Liver (tissue), 3 donors: ENCODE measurements around the gene HYAL4.

ENCODE experiments used
- EGR1 ChIP-seq, 2 donors: IDR thresholded peaks; 2 replicates each; pipeline ENCODE4 v1.6.1; 2016 to 2018; ENCODE audit warnings: antibody characterized with exemption in 2 of 2, low read depth in 2 of 2
- TF ChIP-seq, protein P1 (sequence below): IDR thresholded peaks from 2 replicates; pipeline ENCODE4 v1.6.1; 2016; ENCODE audit warnings: antibody characterized with exemption
- TF ChIP-seq, protein P2 (sequence below): fragments of 150-350 bp; IDR thresholded peaks from 2 replicates; pipeline ENCODE4 v1.5.1; 2017; ENCODE audit warnings: improper control_type of control experiment, low read depth, low read length; ENCODE audit not compliant: missing input control
- TF ChIP-seq, protein P3 (sequence below): IDR thresholded peaks from 2 replicates; pipeline ENCODE4 v1.6.1; 2016; ENCODE audit warnings: antibody characterized with exemption
- donor health status: healthy.
- donor health status: healthy.

DNA sequence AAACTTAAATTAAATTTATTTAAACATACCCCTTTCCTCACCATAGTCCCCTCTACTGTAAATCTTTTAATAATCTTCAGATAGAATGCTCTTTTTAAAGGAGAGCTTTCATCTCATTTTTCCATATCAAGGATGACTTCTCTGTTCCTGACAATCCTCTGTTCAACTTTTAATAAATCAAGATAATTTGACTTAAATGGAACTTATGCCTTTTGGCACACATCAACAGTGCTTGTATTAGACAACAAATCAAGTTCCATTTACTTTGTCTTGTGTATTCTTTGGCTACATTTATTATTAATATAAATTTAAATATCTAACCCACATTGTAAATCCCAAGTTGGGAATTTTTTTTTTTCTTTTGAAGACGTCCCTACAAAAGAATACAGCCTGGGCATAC, 42.7 kb upstream of the HYAL4 start:
- TF ChIP-seq, protein P1, sequence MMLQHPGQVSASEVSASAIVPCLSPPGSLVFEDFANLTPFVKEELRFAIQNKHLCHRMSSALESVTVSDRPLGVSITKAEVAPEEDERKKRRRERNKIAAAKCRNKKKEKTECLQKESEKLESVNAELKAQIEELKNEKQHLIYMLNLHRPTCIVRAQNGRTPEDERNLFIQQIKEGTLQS, result no peak
- TF ChIP-seq, protein P2, sequence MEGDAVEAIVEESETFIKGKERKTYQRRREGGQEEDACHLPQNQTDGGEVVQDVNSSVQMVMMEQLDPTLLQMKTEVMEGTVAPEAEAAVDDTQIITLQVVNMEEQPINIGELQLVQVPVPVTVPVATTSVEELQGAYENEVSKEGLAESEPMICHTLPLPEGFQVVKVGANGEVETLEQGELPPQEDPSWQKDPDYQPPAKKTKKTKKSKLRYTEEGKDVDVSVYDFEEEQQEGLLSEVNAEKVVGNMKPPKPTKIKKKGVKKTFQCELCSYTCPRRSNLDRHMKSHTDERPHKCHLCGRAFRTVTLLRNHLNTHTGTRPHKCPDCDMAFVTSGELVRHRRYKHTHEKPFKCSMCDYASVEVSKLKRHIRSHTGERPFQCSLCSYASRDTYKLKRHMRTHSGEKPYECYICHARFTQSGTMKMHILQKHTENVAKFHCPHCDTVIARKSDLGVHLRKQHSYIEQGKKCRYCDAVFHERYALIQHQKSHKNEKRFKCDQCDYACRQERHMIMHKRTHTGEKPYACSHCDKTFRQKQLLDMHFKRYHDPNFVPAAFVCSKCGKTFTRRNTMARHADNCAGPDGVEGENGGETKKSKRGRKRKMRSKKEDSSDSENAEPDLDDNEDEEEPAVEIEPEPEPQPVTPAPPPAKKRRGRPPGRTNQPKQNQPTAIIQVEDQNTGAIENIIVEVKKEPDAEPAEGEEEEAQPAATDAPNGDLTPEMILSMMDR, result no peak
- TF ChIP-seq EGR1 (IDR thresholded peaks at IDR 0.05; ENCODE audit: low read depth in 2 of 2), result no peak
- TF ChIP-seq, protein P3, sequence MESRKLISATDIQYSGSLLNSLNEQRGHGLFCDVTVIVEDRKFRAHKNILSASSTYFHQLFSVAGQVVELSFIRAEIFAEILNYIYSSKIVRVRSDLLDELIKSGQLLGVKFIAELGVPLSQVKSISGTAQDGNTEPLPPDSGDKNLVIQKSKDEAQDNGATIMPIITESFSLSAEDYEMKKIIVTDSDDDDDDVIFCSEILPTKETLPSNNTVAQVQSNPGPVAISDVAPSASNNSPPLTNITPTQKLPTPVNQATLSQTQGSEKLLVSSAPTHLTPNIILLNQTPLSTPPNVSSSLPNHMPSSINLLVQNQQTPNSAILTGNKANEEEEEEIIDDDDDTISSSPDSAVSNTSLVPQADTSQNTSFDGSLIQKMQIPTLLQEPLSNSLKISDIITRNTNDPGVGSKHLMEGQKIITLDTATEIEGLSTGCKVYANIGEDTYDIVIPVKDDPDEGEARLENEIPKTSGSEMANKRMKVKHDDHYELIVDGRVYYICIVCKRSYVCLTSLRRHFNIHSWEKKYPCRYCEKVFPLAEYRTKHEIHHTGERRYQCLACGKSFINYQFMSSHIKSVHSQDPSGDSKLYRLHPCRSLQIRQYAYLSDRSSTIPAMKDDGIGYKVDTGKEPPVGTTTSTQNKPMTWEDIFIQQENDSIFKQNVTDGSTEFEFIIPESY, result no peak
